Mucosa of gallbladder (tissue), 1 donor: ENCODE results near the gene GPR55. TPM values are rescaled to one million over a fixed set of nuclear protein-coding genes. Genes with fewer than 3 reads are reported as not detected.
"Not testable (repeated sequence)": the region's sequence is repeated elsewhere in the genome, so short reads cannot be mapped to it uniquely, and the experiment has no call there.

Experiments
- DNase-seq: peaks from one replicate; pipeline ENCODE4 v3.0.0-alpha.2; 2020; ENCODE audit warnings: low spot score
- total RNA-seq: library from RNA; stranded (reverse); gene quantifications from one replicate; pipeline ENCODE4 v1.2.1, GENCODE V29; 2021
- donor health status: DM: no; HTN: no; CAD: no.

GPR55 gene
- 0.37 TPM for total RNA-seq

GRCh38 chr2:230924470-230925341, at the start of gene GPR55:
Gene GPR55, minus strand, starts transcription at chr2:230925242. Its CDS starts 14,280 bp downstream, at chr2:230910962.
- no peak for DNase-seq

- DNase-seq: no peak
These were observed 49.3 kb upstream of the GPR55 start for GRCh38 chr2:230974096-230974913.

GRCh38 chr2:230972046-230972445, 47.0 kb upstream of the GPR55 start:
- DNase-seq: no peak

- no peak for DNase-seq
These were observed 44.6 kb upstream of the GPR55 start for GRCh38 chr2:230969659-230970015.

GRCh38 chr2:230968921-230969658, 44.0 kb upstream of the GPR55 start:
- no peak for DNase-seq

GRCh38 chr2:230968314-230968713, 43.3 kb upstream of the GPR55 start:
- not testable (repeated sequence) for DNase-seq

- no peak for DNase-seq
These were observed 42.1 kb upstream of the GPR55 start for GRCh38 chr2:230967113-230967512.

GRCh38 chr2:230964136-230964730, 39.2 kb upstream of the GPR55 start:
- DNase-seq: no peak

GRCh38 chr2:230961091-230961491, 36.0 kb upstream of the GPR55 start:
- no peak for DNase-seq

- DNase-seq: no peak
These were observed 35.0 kb upstream of the GPR55 start for GRCh38 chr2:230960026-230960425.

- no peak for DNase-seq
These were observed 34.0 kb upstream of the GPR55 start for GRCh38 chr2:230958820-230959756.

- no peak for DNase-seq
These were observed 32.8 kb upstream of the GPR55 start for GRCh38 chr2:230957756-230958391.

- peak; percentile 23 for DNase-seq
These were observed 32.0 kb upstream of the GPR55 start for GRCh38 chr2:230956827-230957755.

- no peak for DNase-seq
These were observed 30.2 kb upstream of the GPR55 start for GRCh38 chr2:230955163-230955737.

GRCh38 chr2:230954746-230955145, 29.7 kb upstream of the GPR55 start:
- DNase-seq: no peak

- DNase-seq: no peak
These were observed 28.8 kb upstream of the GPR55 start for GRCh38 chr2:230953845-230954244.

GRCh38 chr2:230952226-230952956, 27.3 kb upstream of the GPR55 start:
- no peak for DNase-seq

- no peak for DNase-seq
These were observed 26.4 kb upstream of the GPR55 start for GRCh38 chr2:230951396-230951795.
